Tibial nerve (tissue), 4 donors: ENCODE results near the gene TOMM5.

Experiments
- EP300 ChIP-seq, 2 donors: sonication (generic); formaldehyde crosslinking; IDR thresholded peaks; one replicate each; pipeline ENCODE4 v1.6.1; 2017; ENCODE audit warnings: antibody characterized with exemption in 2 of 2, mild to moderate bottlenecking in 1 of 2
- TF ChIP-seq, protein P1 (sequence below), 5 experiments: fragments of 200-600 bp in 3 of 5; fragments of 450-650 bp in 2 of 5; sonication (generic) in 3 of 5; IDR thresholded peaks; one replicate each; pipeline ENCODE4 v1.5.1; 2016 to 2019; ENCODE audit warnings: antibody characterized with exemption in 5 of 5, mild to moderate bottlenecking in 3 of 5, moderate library complexity in 2 of 5

DNA sequence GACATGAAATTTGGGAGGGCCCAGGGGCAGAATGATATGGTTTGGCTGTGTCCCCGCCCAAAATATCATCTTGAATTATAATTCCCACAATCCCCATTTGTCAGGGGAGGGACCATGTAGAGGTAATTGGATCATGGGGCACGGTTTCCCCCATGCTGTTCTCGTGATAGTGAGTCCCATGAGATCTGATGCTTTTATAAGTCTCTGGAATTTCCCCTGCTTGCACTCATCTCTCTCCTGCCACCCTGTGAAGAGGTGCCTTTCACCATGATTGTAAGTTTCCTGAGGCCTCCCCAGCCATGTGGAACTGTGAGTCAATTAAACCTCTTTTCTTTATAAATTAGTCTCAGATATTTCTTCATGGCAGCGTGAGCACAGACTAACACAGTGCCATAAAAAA, 27.5 kb downstream of the TOMM5 start:
- TF ChIP-seq EP300 (IDR thresholded peaks at IDR 0.05) = no peak
- TF ChIP-seq, protein P1, sequence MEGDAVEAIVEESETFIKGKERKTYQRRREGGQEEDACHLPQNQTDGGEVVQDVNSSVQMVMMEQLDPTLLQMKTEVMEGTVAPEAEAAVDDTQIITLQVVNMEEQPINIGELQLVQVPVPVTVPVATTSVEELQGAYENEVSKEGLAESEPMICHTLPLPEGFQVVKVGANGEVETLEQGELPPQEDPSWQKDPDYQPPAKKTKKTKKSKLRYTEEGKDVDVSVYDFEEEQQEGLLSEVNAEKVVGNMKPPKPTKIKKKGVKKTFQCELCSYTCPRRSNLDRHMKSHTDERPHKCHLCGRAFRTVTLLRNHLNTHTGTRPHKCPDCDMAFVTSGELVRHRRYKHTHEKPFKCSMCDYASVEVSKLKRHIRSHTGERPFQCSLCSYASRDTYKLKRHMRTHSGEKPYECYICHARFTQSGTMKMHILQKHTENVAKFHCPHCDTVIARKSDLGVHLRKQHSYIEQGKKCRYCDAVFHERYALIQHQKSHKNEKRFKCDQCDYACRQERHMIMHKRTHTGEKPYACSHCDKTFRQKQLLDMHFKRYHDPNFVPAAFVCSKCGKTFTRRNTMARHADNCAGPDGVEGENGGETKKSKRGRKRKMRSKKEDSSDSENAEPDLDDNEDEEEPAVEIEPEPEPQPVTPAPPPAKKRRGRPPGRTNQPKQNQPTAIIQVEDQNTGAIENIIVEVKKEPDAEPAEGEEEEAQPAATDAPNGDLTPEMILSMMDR (IDR thresholded peaks at IDR 0.05) = no peak
